Sciatic nerve (tissue), 2 donors: ENCODE results near the gene GDPD3. TPM values are rescaled to one million over a fixed set of nuclear protein-coding genes. Genes with fewer than 3 reads are reported as not detected.

ENCODE experiments used
- ATAC-seq: fragments of 200-7000 bp; cut with Tn5 transposase; one replicate; pipeline ENCODE4 v1.9.1; 2020; ENCODE audit warnings: mild to moderate bottlenecking, moderate library complexity
- DNase-seq: peaks from one replicate; pipeline ENCODE4 v3.0.0-alpha.2; 2020; ENCODE audit warnings: low spot score
- intact Hi-C: fragments of 100-400 bp; cut with DNase I; formaldehyde crosslinking; loops from one replicate; pipeline ENCODE4 v1.14.2; 2022
- total RNA-seq: library from RNA; stranded (reverse); fragmentation: NEBNext Ultra II Directional; extraction: Animal tissue kit (Norgen Biotek cat#: 25700); gene quantifications from one replicate; pipeline ENCODE4 v1.2.1, GENCODE V29; 2021
- donor health status: DM: no; HTN: no; CAD: no.
- donor health status: DM: no; HTN: no; CAD: no.

Gene GDPD3, protein sequence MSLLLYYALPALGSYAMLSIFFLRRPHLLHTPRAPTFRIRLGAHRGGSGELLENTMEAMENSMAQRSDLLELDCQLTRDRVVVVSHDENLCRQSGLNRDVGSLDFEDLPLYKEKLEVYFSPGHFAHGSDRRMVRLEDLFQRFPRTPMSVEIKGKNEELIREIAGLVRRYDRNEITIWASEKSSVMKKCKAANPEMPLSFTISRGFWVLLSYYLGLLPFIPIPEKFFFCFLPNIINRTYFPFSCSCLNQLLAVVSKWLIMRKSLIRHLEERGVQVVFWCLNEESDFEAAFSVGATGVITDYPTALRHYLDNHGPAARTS
- total RNA-seq = 17.1 TPM

DNA sequence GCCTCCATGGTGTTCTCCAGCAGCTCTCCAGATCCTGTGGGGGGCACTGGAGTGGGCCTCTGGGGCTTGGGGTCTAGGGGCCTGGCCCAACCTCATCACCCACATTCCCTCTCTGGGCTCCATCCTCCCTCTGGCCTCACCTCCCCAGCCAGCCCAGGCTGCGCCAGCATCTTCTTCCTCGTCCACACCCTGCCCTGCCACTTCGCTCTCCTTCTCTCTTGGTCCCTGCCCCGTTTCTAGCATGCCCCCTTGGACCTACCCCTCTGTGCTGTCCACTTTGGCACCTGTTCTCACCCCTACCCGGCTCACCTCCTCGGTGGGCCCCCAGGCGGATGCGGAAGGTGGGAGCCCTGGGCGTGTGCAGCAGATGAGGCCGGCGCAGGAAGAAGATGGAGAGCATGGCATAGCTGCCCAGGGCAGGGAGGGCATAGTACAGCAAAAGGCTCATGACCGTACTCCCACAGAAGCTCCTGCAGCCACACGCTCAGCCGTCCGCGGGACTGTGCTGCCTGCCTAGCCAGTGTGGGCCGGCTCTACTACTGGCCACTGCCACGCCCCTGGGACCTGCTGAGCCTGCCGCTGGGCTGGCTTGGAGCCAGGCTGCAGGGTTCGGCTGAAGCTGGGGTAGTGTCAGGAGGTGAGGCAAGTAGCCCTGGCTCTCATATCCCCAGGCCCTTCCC is at the start of gene GDPD3:
Gene GDPD3, minus strand, starts transcription at position 507 of the 680 bp plus-strand sequence. Its CDS starts 59 bp downstream, at position 448.
- intact Hi-C loops = no loop called here
- peak; percentile 74 for DNase-seq
- ATAC-seq = peak; percentile 77

DNA sequence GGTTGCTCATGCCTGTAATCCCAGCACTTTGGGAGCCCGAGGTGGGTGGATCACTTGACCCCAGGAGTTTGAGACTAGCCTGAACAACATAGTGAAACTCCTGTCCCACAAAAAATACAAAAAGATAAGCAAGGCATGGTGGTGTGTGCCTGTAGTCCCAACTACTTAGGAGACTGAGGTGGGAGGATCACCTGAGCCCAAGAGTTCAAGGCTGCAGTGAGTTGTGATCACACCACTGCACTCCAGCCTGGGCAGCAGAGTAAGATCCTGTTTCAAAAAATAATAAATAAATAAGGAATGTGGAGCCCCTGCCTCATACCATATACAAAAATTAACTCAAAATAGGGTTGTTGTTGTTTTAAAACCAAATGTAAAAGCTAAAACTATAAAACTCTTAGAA is 43.9 kb upstream of the GDPD3 start:
- no peak for ATAC-seq
- DNase-seq = no peak
- intact Hi-C loops = no loop called here

DNA sequence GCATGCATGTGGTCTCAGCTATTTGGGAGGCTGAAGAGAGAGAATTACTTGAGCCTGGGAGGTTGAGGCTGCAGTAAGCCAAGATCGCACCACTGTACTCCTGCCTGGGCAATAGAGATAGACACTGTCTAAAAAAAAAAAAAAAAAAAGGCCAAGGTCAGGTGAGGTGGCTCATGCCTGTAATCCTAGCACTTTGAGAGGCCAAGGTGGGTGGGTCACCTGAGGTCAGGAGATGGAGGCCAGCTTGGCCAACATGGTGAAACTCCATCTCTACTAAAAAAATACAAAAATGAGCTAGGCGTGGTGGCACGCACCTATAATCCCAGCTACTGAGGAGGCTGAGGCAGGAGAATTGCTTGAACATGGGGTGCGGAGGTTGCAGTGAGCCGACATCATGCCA is 41.9 kb upstream of the GDPD3 start:
- ATAC-seq (no peak), DNase-seq (no peak)
- intact Hi-C loops = no loop called here

DNA sequence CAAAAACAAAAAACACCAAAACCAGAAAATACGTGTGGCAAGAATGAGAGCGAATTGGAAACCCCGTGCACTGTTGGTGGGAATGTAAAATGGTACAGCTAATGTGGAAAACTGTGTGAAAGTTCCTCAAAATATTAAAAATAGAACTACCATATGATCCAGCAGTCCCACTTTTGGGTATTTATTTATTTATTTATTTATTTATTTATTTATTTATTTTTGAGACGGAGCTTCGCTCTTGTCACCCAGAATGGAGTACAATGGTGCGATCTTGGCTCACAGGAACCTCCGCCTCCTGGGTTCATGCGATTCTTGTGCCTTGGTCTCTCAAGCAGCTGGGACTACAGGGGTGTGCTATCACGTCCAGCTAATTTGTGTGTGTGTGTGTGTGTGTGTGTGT is 39.2 kb upstream of the GDPD3 start:
- ATAC-seq (no peak), DNase-seq (no peak)
- intact Hi-C loops = no loop called here

DNA sequence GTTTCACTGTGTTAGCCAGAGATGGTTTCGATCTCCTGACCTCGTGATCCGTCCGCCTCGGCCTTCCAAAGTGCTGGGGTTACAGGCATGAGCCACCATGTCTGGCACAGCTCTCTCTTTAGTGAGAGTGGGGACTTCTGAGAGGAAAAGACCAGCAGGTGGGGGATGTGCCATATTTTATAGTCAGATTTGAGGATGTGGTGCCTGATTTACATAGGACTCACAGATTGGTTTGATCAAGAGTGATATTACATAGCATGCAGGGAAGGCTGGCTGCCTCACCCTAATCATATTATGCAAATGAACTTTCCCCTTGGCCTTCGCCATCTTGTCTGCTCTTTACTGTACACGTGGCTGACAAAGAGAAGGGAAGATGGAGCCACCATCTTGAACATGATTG is 37.8 kb upstream of the GDPD3 start:
- no peak for ATAC-seq
- intact Hi-C loops = no loop called here
- no peak for DNase-seq

DNA sequence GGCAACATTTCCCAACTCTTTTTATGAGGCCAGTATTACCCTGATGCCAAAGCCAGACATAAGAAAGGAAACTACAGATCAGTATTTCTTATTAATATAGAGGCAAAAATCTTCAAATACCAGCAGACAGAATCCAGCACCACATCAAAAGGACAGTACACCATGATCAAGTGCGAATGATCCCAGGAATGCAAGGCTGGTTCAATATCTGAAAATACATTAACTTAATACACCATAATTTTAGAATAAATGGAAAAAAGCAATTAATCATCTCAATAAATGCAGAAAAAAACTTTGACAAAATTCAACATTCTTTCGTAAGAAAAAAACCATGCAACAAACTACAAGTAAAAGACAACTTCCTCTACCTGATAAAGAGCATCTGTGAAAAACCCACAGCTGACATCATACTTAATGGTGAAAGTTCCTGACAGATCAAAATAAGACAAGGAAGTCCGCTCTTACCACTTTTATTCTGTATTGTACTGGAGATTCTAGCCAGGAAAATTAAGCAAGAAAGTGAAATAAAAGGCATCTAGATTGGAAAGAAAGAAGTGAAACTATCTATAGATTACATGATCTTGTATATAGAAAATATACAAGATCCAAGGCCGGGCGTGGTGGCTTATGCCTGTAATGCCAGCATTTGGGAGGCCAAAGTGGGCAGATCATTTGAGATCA is 36.1 kb upstream of the GDPD3 start:
- ATAC-seq = no peak

DNA sequence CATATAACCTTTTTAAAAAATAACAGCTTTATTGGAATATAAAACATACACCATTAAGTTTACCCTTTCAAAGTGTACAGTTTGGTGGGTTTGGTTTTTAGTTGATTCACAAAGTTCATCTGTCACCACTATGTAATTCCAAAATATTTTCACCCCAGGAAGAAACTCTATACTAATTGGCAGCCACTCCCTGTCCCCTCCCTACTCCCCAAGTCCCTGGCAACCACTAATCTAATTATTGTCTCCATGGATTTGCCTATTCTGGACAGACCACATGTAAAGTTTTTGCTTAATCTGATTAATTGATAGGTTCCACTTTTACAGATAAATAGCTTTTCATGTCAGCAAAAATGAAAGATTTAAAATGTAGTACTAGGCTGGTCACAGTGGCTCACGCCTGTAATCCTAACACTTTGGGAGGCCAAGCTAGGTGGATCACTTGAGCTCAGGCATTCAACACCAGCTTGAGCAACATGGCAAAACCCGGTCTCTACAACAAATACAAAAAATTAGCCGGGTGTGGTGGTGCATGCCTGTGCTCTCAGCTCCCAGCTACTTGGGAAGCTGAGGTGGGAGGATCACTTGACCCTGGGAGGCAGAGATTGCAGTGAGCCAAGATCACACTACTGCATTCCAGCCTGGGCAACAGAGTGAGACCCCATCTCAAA is 34.6 kb upstream of the GDPD3 start:
- intact Hi-C loops = no loop called here
- ATAC-seq (no peak), DNase-seq (no peak)

More for the DNA sequence above, 36.1 kb upstream of the GDPD3 start:
- intact Hi-C loops = no loop called here
- DNase-seq = no peak

DNA sequence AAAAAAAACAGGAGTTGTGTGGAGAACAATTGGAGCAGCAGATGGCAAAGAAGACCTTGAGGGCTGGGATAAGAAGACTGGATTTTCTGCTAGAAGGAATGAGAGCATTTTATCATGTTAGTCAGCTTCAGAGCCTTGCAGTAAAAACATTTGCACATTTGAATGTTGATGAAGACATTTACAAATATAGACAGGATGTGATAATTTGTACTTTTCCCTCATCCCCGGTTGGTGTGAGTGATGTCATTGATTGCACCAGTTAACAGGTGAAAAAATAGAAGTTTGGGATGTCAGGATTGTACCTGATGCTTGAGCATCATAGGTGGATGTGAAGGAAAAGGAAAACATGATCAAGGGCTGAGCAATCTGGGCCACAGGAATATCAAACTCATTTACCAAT is 32.3 kb upstream of the GDPD3 start:
- ATAC-seq = no peak
- no peak for DNase-seq
- intact Hi-C loops = no loop called here

DNA sequence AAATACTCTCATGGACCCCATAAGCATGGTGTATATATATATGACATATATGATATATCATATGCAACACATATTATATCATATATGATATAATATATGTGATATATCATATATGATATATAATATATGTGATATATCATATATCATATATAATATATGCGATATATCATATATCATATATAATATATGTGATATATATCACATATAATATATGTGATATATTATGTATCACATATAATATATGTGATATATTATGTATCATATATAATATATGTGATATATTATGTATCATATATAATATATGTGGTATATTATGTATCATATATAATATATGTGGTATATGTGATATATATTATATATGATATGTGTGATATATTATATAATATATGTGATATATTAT is 31.6 kb upstream of the GDPD3 start:
- no peak for ATAC-seq
- no peak for DNase-seq
- intact Hi-C loops = no loop called here

DNA sequence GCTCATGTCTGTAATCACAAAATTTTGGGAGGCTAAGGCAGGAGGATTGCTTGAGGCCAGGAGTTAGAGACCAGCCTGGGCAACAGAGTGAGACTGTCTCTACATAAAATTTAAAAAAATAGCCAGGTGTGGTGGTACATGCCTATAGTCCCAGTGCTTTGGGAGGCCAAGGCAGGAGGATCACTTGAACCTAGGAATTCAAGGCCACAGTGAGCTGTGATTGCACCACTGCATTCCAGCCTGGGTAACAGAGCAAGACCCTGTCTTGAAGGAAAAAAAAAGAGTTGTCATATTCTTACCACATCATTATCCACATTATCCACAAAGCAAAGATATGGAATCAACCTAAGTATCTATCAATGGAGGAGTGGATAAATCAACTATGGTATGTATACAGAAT is 30.7 kb upstream of the GDPD3 start:
- intact Hi-C loops = no loop called here
- DNase-seq = no peak
- ATAC-seq = no peak

DNA sequence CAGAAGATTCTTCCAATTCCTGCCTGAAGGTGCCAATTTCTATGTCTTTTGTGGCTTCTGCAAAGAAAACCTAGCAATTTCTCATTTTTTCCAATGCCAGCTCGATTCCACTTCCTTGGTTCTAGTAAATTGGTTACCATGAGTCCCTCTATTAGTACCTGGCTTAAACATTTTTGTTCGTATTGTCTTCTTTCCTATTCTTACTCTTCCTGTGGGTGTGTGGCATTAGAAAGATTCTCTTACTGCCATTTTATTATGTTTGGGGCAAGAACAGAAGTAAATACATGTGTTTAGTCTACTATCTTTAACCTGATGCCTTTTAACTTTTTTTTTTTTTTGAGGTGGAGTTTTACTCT is 30.0 kb upstream of the GDPD3 start:
- intact Hi-C loops = no loop called here

DNA sequence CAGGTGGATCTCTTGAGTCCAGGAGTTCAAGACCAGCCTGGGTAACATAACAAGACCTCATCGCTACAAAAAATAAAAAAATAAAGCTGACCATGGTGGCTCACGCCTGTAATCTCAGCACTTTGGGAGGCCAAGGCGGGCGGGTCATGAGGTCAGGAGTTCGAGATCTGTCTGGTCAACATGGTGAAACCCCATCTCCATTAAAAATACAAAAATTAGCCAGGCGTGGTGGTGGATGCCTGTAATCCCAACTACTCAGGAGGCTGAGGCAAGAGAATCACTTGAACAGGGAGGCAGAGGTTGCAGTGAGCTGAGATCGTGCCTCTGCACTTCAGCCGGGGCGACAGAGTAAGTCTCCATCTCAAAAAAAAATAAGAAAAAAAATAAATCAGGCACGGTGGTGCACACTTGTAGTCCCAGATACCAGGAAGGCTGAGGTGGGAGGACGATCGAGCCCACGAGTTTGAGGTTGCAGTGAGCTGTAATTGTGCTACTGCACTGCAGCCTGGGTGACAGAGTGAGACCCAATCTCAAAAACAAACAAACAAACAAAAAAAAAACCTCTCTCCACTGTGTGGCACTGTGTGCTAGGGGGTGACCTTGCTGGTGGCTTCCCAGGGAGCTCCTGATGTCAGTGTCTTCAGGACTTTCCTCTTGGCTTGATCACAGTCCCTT is 29.5 kb upstream of the GDPD3 start:
- DNase-seq = no peak
- intact Hi-C loops = no loop called here
- ATAC-seq = no peak

More for the DNA sequence above, 30.0 kb upstream of the GDPD3 start:
- ATAC-seq (no peak), DNase-seq (no peak)

DNA sequence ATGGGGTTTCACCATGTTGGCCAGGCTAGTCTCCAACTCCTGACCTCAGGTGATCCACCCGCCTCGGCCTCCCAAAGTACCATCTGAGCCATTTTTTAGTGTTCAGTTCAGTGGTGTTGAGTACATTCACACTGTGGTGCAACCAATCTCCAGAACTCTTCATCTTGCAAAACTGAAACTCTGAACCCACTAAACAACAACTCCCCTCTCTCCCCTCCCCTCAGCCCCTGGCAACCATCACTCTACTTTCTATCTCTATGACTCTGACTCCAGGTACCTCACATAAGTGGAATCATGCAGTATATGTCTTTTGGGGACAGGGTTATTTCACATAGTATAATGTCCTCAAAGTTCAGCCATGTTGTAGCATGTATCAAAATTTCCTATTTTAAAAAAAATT is 28.4 kb upstream of the GDPD3 start:
- ATAC-seq (no peak), DNase-seq (no peak)
- intact Hi-C loops = no loop called here

DNA sequence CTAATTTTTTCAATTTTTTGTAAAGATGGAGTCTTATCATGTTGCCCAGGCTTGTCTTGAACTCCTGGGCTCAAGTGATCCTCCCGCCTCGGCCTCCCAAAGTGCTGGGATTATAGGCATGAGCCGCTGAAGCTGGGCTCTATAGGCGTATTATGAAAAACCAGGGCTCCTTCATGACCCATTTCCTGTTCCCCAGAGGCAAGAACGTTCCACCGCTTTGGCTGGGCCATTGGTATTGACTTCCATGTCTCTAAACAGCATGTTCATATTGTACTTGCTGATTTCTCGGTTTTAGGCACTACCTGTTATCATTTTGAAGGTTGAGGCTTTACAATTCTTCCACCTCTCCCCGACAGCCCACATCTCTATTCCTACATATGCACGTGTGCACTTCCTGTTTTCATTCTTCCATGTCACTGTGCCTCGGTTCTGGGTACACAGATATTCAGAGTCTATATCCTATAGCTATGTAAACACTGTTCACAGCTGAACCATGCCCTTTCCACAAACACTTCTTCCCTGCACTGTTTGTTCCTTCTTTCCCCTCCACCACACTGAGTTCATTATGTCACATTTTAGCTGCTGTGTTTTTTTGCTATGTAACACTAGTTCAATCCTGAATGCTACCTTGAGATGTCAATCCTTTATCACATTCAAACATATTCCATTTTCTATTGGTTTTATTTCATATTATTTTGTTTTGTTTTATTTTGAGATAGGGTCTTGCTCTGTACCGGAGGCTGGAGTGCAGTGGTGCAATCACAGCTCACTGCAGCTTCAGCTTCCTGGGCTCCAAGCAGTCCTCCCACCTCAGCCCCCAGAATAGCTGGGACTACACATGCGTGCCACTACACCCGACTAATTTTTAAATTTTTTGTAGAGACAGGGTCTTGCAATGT is 26.5 kb upstream of the GDPD3 start:
- intact Hi-C loops = no loop called here
- DNase-seq (no peak), ATAC-seq (no peak)

DNA sequence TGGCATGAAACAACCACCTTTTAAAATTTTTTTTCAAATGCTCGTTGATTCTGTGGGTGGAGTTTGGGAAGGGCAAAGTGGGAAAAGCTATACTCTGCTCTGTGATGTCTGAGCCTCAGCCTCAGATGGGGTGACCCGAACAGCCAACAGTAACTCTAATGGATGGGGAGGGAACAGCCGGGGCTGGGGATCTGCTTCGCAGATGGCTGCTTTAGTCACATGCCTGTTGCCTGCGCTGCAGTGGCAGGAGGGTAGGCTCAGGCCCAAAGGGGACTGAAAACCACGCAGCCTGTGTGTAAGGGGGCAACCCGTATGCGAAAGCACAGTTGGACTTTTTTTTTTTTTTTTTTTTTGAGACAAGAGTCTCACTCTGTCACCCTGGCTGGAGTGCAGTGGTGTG is 24.6 kb upstream of the GDPD3 start:
- intact Hi-C loops = no loop called here
- ATAC-seq (no peak), DNase-seq (no peak)

DNA sequence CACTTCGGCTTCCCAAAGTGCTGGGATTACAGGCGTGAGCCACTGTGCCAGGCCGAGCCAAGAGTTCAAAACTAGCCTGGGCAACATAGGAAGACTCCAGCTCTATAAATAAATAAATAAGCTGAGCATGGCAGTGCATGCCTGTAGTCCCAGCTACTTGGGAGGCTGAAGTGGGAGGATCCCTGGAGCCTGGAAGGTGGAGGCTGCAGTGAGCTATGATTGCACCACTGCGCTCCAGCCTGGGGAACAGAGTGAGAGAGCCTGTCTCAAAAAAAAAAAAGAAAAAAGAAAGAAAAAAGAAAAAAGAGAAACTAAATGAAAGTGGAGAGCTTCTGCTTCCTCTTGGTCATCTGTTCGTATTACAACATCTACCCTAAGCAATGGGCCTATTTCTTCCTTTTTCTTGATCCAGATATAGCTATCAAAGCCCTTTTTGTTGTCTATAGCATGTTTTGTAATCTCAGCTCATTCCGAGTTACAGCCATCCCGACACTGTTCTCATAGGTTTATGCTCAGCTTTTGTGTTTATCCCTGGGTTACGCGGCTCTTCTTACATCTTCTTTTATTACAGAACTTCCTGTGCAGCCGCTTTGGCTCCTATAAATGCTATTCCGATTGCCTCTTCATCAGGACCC is 23.8 kb upstream of the GDPD3 start:
- no peak for DNase-seq
- peak; percentile 76 for ATAC-seq
- intact Hi-C loops = no loop called here

DNA sequence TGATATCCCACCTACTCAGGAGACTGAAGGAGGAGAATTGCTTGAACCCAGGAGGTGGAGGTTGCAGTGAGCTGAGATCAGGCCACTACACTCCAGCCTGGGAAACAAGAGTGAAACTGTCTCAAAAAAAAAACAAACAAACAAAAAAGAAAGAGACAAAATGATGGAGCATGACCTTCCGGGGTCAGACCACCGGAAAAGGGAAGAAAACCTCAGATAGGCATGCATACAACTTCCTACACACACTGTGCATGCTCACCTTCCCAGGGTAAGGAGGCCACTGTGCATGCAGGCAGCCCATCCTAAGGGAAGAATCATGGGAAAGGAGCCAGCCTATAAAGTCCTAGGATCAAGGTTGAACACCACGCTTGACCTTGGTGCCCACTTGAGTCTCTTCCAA is 19.3 kb upstream of the GDPD3 start:
- intact Hi-C loops = no loop called here
- ATAC-seq (no peak), DNase-seq (no peak)

DNA sequence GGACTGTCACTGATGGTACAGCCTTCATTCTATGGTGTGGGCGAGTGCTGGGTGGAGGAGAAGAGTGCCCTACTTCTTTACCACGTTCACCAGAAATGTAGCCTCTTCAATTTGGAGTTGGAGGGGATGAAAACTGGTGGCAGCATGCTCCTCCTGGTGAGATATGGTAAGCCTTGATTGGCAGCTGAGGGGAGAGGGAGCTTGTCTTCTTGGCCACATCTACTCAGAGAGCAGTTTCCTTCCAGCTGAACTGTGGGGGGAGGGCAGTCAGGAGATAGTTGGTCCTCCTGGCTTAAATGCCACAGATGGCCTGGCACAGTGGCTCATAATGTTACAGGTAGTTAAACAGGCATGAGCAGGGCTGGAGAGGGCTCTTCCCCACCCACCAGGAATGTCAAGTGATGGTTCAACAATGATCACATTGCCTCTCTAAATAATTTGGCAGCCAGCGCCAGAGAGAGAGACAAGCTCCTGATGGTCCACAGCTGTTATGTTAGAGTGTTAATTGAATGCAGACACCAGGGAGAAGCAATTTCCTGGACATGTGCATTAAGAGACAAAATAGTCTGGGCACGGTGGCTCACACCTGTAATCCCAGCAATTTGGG is 18.6 kb upstream of the GDPD3 start:
- ATAC-seq = no peak
- no peak for DNase-seq
- intact Hi-C loops = no loop called here
